HUES48 (cell line): Measurements from ENCODE around the gene POU6F2.

ENCODE experiments used
- H3K27ac ChIP-seq: one replicate; pipeline ENCODE4 v1.7.0; 2013; ENCODE audit warnings: low read depth, low read length, inconsistent platforms
- H3K27me3 ChIP-seq: 2 replicates; pipeline ENCODE4 v1.6.1; 2013; ENCODE audit warnings: mild to moderate bottlenecking, low read length; ENCODE audit not compliant: control insufficient read depth, insufficient read depth
- H3K36me3 ChIP-seq: 2 replicates; pipeline ENCODE4 v1.6.1; 2013; ENCODE audit warnings: low read length; ENCODE audit not compliant: control insufficient read depth, insufficient read depth
- H3K4me1 ChIP-seq: 2 replicates; pipeline ENCODE4 v1.6.1; 2013; ENCODE audit warnings: mild to moderate bottlenecking, low read length; ENCODE audit not compliant: control insufficient read depth, insufficient read depth
- H3K4me3 ChIP-seq: 2 replicates; pipeline ENCODE4 v1.5.1; 2013; ENCODE audit warnings: mild to moderate bottlenecking, low read depth, low read length
- H3K9ac ChIP-seq: 2 replicates; pipeline ENCODE4 v1.6.1; 2013; ENCODE audit warnings: mild to moderate bottlenecking, low read depth, low read length, moderate library complexity
- H3K9me3 ChIP-seq: 2 replicates; pipeline ENCODE4 v1.6.1; 2013; ENCODE audit warnings: low read length; ENCODE audit not compliant: control insufficient read depth, insufficient read depth

POU6F2 gene, protein sequence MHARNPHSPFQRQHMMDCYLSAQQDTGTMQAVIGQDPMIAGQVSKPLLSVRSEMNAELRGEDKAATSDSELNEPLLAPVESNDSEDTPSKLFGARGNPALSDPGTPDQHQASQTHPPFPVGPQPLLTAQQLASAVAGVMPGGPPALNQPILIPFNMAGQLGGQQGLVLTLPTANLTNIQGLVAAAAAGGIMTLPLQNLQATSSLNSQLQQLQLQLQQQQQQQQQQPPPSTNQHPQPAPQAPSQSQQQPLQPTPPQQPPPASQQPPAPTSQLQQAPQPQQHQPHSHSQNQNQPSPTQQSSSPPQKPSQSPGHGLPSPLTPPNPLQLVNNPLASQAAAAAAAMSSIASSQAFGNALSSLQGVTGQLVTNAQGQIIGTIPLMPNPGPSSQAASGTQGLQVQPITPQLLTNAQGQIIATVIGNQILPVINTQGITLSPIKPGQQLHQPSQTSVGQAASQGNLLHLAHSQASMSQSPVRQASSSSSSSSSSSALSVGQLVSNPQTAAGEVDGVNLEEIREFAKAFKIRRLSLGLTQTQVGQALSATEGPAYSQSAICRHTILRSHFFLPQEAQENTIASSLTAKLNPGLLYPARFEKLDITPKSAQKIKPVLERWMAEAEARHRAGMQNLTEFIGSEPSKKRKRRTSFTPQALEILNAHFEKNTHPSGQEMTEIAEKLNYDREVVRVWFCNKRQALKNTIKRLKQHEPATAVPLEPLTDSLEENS

DNA sequence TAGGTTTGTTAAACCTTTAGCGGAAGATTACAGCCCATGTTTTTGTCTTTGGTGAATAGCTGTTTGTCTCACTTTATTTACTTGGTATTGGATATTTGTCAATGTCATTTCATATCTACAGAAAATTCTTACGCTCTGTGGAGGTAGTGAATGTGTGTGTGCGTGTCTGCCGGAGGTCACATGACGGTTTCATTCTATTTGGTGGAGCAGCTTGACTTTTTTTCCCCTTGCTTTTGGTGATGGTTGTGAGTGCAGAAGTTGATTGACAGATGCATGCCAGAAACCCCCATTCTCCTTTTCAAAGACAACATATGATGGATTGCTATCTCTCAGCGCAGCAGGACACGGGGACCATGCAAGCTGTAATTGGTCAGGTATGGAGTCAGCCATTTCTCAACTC lies at the start of gene POU6F2:
TSS of gene POU6F2 (plus strand) at position 225 of the 400 bp plus-strand sequence. CDS start at position 270, 45 bp downstream.
- Histone ChIP-seq H3K4me3 (peak within 1 kb of the TSS; percentile 66; the same call in 1 of the 2 replicates), H3K9me3 (no peaks in the 10 kb centered on the region), H3K36me3 (no peaks in the 10 kb centered on the region), H3K4me1 (peaks cover 18% of the 10 kb centered on the region), H3K27ac (peak within 1 kb of the TSS; percentile 29), H3K27me3 (peaks cover 19% of the 10 kb centered on the region), H3K9ac (0 out of 2 replicates have a peak within 1 kb of the TSS, but pooled peaks have one; percentile 1)

DNA sequence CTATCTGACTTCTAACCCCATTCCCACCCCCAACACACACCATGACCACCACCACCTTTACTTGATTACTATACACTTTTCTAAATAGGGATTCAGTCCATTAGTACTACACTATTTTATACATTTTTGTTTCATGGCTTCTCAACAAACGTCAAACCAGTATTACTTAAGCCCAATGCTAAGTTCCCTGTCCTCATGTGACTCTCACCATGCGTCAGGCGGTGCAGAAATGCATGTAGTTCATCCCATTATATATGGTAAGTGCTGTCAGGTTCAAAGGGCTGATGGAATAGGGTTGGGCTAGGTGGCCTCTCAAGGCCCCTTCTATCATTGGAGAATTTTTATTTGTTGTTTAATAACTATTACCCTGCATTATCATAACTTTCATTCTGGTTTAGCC lies 49.2 kb upstream of the POU6F2 start:
- Histone ChIP-seq H3K36me3 (no peaks in the 10 kb centered on the region), H3K9ac (no peak overlapping the region), H3K4me1 (peaks cover 7% of the 10 kb centered on the region), H3K27me3 (no peaks in the 10 kb centered on the region), H3K27ac (no peak overlapping the region), H3K9me3 (no peaks in the 10 kb centered on the region), H3K4me3 (no peak overlapping the region)

GRCh38 chr7:38929460-38930171 lies 48.1 kb upstream of the POU6F2 start:
- no peak overlapping the region for H3K27ac ChIP-seq

DNA sequence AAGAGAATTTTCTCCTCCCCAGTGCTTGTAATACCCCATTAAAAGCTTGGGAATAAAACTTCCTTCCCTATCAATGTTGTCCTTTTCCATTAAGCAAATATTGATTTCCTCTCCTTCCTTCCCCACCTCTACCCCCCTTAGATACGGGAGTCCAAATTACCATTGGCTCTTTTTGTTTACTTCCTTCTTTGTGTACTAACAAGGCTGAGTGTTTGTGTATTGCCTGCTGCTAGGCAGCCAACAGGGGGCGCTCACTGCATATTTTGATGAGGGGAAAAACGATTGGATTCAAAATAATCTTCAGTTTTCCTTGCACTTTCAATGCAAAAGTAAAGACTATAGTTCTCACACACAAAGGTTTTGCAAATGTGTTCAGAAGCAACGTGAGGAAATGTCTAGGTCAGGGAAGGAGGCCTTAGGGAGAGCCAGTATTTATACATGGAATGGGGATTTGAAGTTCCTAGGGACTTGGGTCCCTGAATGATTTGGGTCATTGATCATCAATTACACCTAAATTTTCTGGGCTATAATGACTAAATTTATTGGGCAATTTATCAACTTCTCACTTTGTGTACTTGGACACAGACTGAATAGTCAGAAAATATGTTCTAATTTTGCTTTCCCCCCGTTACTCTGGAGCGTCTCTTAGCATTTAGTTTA lies 45.1 kb upstream of the POU6F2 start:
- Histone ChIP-seq H3K9me3 (no peaks in the 10 kb centered on the region), H3K27me3 (no peaks in the 10 kb centered on the region), H3K27ac (no peak overlapping the region), H3K36me3 (no peaks in the 10 kb centered on the region), H3K4me3 (no peak overlapping the region), H3K4me1 (peaks cover 13% of the 10 kb centered on the region), H3K9ac (no peak overlapping the region)

More at GRCh38 chr7:38929460-38930171, 48.1 kb upstream of the POU6F2 start:
- no peak overlapping the region for H3K4me3 ChIP-seq
- no peaks in the 10 kb centered on the region for H3K27me3 ChIP-seq
- H3K9ac ChIP-seq, result no peak overlapping the region
- no peaks in the 10 kb centered on the region for H3K36me3 ChIP-seq
- no peaks in the 10 kb centered on the region for H3K9me3 ChIP-seq
- H3K4me1 ChIP-seq, result peaks cover 7% of the 10 kb centered on the region

DNA sequence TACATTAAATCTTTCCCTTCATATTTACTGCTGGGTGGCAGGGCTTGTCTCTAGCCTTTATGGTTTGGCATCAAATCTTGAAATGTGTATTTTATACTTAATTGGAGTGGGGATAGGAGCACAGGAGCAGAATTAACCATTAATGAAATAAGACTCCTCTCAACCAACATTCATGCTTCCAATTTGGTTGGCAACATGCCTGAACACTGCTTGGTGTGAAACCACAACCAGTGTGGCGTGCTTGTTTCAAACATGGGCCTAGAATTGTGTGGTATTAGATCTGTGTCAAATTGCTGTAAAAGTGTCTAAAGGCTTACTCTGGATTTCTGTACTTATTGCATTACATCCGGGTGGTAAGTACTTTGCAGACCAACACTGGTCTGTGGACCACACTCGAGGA lies 43.7 kb upstream of the POU6F2 start:
- Histone ChIP-seq H3K27me3 (no peaks in the 10 kb centered on the region), H3K4me3 (no peak overlapping the region), H3K9ac (no peak overlapping the region), H3K36me3 (no peaks in the 10 kb centered on the region), H3K9me3 (no peaks in the 10 kb centered on the region), H3K4me1 (peaks cover 21% of the 10 kb centered on the region), H3K27ac (no peak overlapping the region)

DNA sequence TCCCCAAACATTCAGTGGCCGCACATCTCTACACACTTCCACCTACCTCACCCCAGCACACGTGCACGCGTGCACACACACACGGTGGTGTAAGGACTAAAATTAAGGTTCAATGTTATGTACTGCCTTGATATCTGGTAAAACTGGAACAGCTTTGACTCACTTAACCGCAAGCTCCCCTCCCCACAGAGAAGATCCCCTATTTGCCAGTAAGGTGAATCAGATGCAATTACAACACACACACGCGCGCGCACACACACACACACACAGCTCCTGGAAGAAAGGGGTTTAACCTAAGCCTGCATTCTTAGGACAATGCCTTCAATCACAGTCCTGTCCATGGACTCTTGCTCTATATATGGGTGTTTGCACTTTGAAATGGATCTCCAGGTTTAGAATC lies 43.2 kb upstream of the POU6F2 start:
- Histone ChIP-seq H3K4me1 (peaks cover 17% of the 10 kb centered on the region), H3K9ac (no peak overlapping the region), H3K36me3 (no peaks in the 10 kb centered on the region), H3K27me3 (no peaks in the 10 kb centered on the region), H3K9me3 (no peaks in the 10 kb centered on the region), H3K27ac (no peak overlapping the region), H3K4me3 (no peak overlapping the region)

DNA sequence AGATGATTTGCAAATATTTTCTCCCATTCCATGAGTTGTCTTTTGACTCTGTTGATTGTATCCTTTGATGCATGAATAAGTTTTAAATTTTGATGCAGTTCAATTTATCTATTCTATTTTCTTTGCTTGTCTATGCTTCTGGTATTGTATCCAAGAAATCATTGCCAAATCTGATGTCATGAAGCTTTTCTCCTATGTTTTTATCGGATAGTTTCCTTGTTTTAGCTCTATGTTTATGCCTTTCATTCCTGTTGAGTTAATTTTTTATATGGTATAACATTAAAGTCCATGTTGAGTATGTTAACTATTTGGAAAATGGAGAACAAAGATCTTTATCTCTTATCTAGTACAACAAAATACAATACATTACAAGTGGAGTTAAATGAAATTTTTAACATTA lies 41.1 kb upstream of the POU6F2 start:
- Histone ChIP-seq H3K36me3 (no peaks in the 10 kb centered on the region), H3K9me3 (no peaks in the 10 kb centered on the region), H3K27ac (no peak overlapping the region), H3K4me3 (no peak overlapping the region), H3K4me1 (peaks cover 13% of the 10 kb centered on the region), H3K9ac (no peak overlapping the region), H3K27me3 (no peaks in the 10 kb centered on the region)

GRCh38 chr7:38938001-38938485 lies 39.7 kb upstream of the POU6F2 start:
- H3K4me3 ChIP-seq, result no peak overlapping the region
- H3K27ac ChIP-seq, result no peak overlapping the region
- no peaks in the 10 kb centered on the region for H3K9me3 ChIP-seq
- H3K27me3 ChIP-seq, result no peaks in the 10 kb centered on the region
- H3K9ac ChIP-seq, result no peak overlapping the region
- no peaks in the 10 kb centered on the region for H3K36me3 ChIP-seq
- H3K4me1 ChIP-seq, result peaks cover 13% of the 10 kb centered on the region

- H3K9ac ChIP-seq, result no peak overlapping the region
- H3K36me3 ChIP-seq, result no peaks in the 10 kb centered on the region
- H3K9me3 ChIP-seq, result no peaks in the 10 kb centered on the region
- H3K27me3 ChIP-seq, result no peaks in the 10 kb centered on the region
- H3K4me3 ChIP-seq, result no peak overlapping the region
- peaks cover 13% of the 10 kb centered on the region for H3K4me1 ChIP-seq
- no peak overlapping the region for H3K27ac ChIP-seq
Observed at GRCh38 chr7:38938589-38938988, 39.1 kb upstream of the POU6F2 start.

GRCh38 chr7:38940774-38941173 lies 36.9 kb upstream of the POU6F2 start:
- Histone ChIP-seq H3K4me1 (peaks cover 13% of the 10 kb centered on the region), H3K27me3 (no peaks in the 10 kb centered on the region), H3K36me3 (no peaks in the 10 kb centered on the region), H3K9ac (no peak overlapping the region), H3K9me3 (no peaks in the 10 kb centered on the region), H3K27ac (no peak overlapping the region), H3K4me3 (no peak overlapping the region)
